SK-N-SH (cell line): Measurements from ENCODE around the gene KCNQ2.

ENCODE experiments used
- FOXJ3 ChIP-seq: sonication (generic); formaldehyde crosslinking; IDR thresholded peaks from 2 replicates; pipeline ENCODE4 v1.5.1; 2020; ENCODE audit warnings: mild to moderate bottlenecking, missing genetic modification reagents
- FOXM1 ChIP-seq: IDR thresholded peaks from 2 replicates; pipeline ENCODE4 v1.4.0; 2012; ENCODE audit warnings: low read depth, mild to moderate bottlenecking
- RAD21 ChIP-seq: IDR thresholded peaks from 2 replicates; pipeline ENCODE4 v1.6.1; 2012; ENCODE audit warnings: mild to moderate bottlenecking, low read length
- USF2 ChIP-seq: fragments of 150-350 bp; IDR thresholded peaks from 2 replicates; pipeline ENCODE4 v1.6.1; 2017; ENCODE audit warnings: antibody characterized with exemption, low read length, low read depth, borderline replicate concordance

DNA sequence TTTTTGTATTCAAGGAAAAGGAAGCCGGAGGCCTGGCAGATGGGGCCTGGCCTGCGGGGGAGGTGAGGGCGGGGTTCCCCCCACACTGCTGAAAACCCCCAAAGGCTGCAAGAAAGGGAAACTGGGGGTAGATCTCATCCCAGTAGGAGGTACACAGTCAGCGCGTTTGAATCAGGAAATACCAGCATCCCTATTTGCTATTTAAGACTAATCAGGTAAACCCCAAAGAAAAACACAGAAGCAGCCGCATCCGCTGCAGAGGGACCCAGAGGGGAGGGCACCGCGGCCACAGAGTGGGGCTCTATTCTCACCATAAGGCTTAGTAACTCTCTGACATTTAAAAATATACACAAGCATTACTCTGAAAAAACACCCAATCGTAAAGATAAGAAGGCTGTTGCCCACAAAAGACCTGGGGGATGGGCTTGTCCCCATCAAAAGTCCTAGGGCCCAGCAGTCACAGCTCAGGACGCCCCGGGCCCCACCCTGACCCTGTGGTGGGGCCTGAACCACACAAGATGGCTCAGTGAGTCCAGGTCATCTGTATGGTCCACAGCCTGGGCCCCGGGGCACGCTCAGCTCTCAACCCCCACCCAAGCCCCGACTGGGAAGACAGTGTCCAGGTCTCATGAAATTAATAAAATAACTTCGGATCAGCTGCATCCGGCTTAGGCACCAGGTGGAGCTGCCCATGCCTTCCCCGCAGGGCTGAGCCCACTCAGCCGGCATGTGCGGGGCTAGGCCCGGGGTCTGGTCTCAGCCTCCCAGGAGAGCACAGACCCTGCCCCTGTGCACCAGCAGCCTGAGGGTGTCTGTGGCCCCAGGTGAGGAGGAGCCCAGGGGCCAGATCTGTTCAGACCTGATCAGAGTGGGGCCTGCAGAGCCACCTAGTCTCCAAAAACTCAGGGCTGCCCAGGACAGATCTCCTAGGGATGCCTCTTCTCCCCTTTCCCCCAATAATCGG is 31.0 kb downstream of the KCNQ2 start:
- TF ChIP-seq USF2 (no peak), RAD21 (no peak), FOXM1 (no peak), FOXJ3 (CRISPR knock-in tag) (no peak)
